K562 (cell line): ENCODE measurements around the gene IMMP2L. TPM values are rescaled to one million over a fixed set of nuclear protein-coding genes. Genes with fewer than 3 reads are reported as not detected.

ENCODE experiments used
- ARID4B ChIP-seq: sonication (generic); formaldehyde crosslinking; IDR thresholded peaks from 2 replicates; pipeline ENCODE4 v1.8.0; 2022; ENCODE audit warnings: mild to moderate bottlenecking, missing genetic modification reagents
- CREB3L1 ChIP-seq: fragments of 450-650 bp; IDR thresholded peaks from 2 replicates; pipeline ENCODE4 v1.6.1; 2014; ENCODE audit warnings: low read depth, mild to moderate bottlenecking, moderate library complexity, borderline replicate concordance
- EP400 ChIP-seq: fragments of 450-650 bp; IDR thresholded peaks from 2 replicates; pipeline ENCODE4 v1.6.1; 2017; ENCODE audit warnings: antibody characterized with exemption, mild to moderate bottlenecking, moderate library complexity
- GTF2A2 ChIP-seq: IDR thresholded peaks from 2 replicates; pipeline ENCODE4 v1.6.1; 2016; ENCODE audit warnings: mild to moderate bottlenecking, missing genetic modification characterization, missing compliant biosample characterization
- GTF3C2 ChIP-seq: IDR thresholded peaks from 3 replicates; pipeline ENCODE4 v1.6.1; 2011; ENCODE audit warnings: borderline replicate concordance, mild to moderate bottlenecking, moderate library complexity; ENCODE audit not compliant: insufficient read length; ENCODE audit errors: extremely low read depth
- HNRNPH1 ChIP-seq: fragments of 200-400 bp; formaldehyde crosslinking; optimal IDR thresholded peaks from 2 replicates; pipeline ENCODE3; 2017; ENCODE audit warnings: low read depth, mild to moderate bottlenecking, low read length, moderate library complexity
- MAZ ChIP-seq, 2 experiments: fragments of 450-650 bp in 1 of 2; sonication (generic) in 1 of 2; formaldehyde crosslinking; IDR thresholded peaks in 1 of 2; conservative IDR thresholded peaks in 1 of 2; 2 replicates each; pipeline versions ENCODE4 v1.4.0 to v1.5.0; 2020; ENCODE audit warnings: mild to moderate bottlenecking in 1 of 2, missing genetic modification reagents in 1 of 2
- MCM2 ChIP-seq: fragments of 450-650 bp; IDR thresholded peaks from 2 replicates; pipeline ENCODE4 v1.6.1; 2017; ENCODE audit warnings: low read depth, mild to moderate bottlenecking
- NFE2 ChIP-seq: IDR thresholded peaks from 2 replicates; pipeline ENCODE4 v1.6.1; 2014; ENCODE audit warnings: antibody characterized with exemption, low read depth
- PHTF2 ChIP-seq: fragments of 250-450 bp; sonication (Bioruptor Pico); IDR thresholded peaks from 2 replicates; pipeline ENCODE4 v1.5.0; 2021; ENCODE audit warnings: mild to moderate bottlenecking
- PPARD ChIP-seq: fragments of 250-450 bp; sonication (Bioruptor Pico); IDR thresholded peaks from 2 replicates; pipeline ENCODE4 v1.8.0; 2022; ENCODE audit warnings: inconsistent platforms, mild to moderate bottlenecking, moderate library complexity
- PRDM10 ChIP-seq: fragments of 450-650 bp; IDR thresholded peaks from 2 replicates; pipeline ENCODE4 v1.6.1; 2018; ENCODE audit not compliant: partially characterized antibody
- ZKSCAN1 ChIP-seq: fragments of 150-350 bp; IDR thresholded peaks from 2 replicates; pipeline ENCODE4 v1.6.1; 2016; ENCODE audit warnings: low read depth, low read length
- ZNF175 ChIP-seq: fragments of 200-800 bp; sonication (Bioruptor generic); IDR thresholded peaks from 2 replicates; pipeline ENCODE4 v1.6.1; 2016; ENCODE audit warnings: low read depth, mild to moderate bottlenecking, missing genetic modification characterization, missing compliant biosample characterization
- ZNF444 ChIP-seq: fragments of 250-450 bp; sonication (Bioruptor Pico); IDR thresholded peaks from 2 replicates; pipeline ENCODE4 v1.4.0; 2020; ENCODE audit warnings: mild to moderate bottlenecking, moderate library complexity
- ZNF445 ChIP-seq: fragments of 250-450 bp; sonication (Bioruptor Pico); IDR thresholded peaks from 2 replicates; pipeline ENCODE4 v1.4.0; 2020; ENCODE audit warnings: low read depth, mild to moderate bottlenecking, moderate library complexity
- polyA plus RNA-seq, 8 experiments: library from polyadenylated mRNA; depleted of rRNA in 4 of 8; stranded (reverse) in 5 of 8; unstranded in 3 of 8; fragments of >200 nt; fragmentation: Nextera tagmentation in 2 of 8; fragmentation: Illumina TruSeq in 1 of 8; extraction: Ambion mirVana in 2 of 8; extraction: Trizol in 1 of 8; gene quantifications; 2 replicates each; pipeline versions ENCODE4 v1.2.1 to v1.2.3, GENCODE V29; 2011 to 2014; ENCODE audit warnings: inconsistent platforms in 1 of 8, missing spikeins in 1 of 8
- total RNA-seq, 7 experiments: library from RNA; depleted of rRNA in 6 of 7; stranded (reverse); fragments of >200 nt in 6 of 7; fragmentation: Illumina TruSeq in 2 of 7; extraction: Trizol in 2 of 7; gene quantifications; 2 replicates each; pipeline versions ENCODE4 v1.2.1 to v1.2.3, GENCODE V29; 2011 to 2021; ENCODE audit warnings: low replicate concordance in 1 of 7

The IMMP2L gene
- total and polyA plus RNA-seq, 9 of the 15 experiments (the other 6 are each of a cell fraction or from before 2014, with no cell fraction given) = 29.7 to 116 (median 53.0) TPM

- TF ChIP-seq ARID4B (CRISPR knock-in tag) (no peak), ZNF444 (CRISPR knock-in tag) (no peak), EP400 (0 out of 2 replicates have a peak, but pooled peaks have one; percentile 30), MCM2 (no peak), ZKSCAN1 (no peak), PHTF2 (CRISPR knock-in tag) (no peak), ZNF445 (no peak), GTF3C2 (no peak), GTF2A2 (tag) (no peak), PPARD (CRISPR knock-in tag) (no peak), ZNF175 (no peak), MAZ (CRISPR knock-in tag; conservative IDR thresholded peaks at IDR 0.05 in 1 of 2, IDR thresholded peaks at IDR 0.05 in 1 of 2) (no peak), NFE2 (0 out of 2 replicates have a peak, but pooled peaks have one; percentile 2), HNRNPH1 (no peak), PRDM10 (no peak), CREB3L1 (peak; percentile 27; the same call in 1 of the 2 replicates)
Measured at GRCh38 chr7:111223802-111224253, 338.5 kb downstream of the IMMP2L start (continued).
